Activated T-cell treated with anti-CD3 and anti-CD28 coated beads, Interleukin-2, amount 50 U/mL, for 24 hours (primary cell): ENCODE data around the gene ACOX3.

ENCODE experiments used
- DNase-seq: peaks from one replicate; pipeline ENCODE4 v3.0.0-alpha.2; 2020
- H3K27ac Mint-ChIP-seq: 2 replicates; pipeline ENCODE4 v1.8.0; 2020; ENCODE audit warnings: mild to moderate bottlenecking, mixed read lengths
- H3K27me3 Mint-ChIP-seq: 2 replicates; pipeline ENCODE4 v1.8.0; 2020; ENCODE audit warnings: mixed read lengths
- H3K36me3 Mint-ChIP-seq: 2 replicates; pipeline ENCODE4 v1.8.0; 2020; ENCODE audit warnings: low read depth, mixed read lengths
- H3K4me1 Mint-ChIP-seq: 2 replicates; pipeline ENCODE4 v1.8.0; 2020; ENCODE audit warnings: low read depth, mixed read lengths
- H3K4me3 Mint-ChIP-seq: 2 replicates; pipeline ENCODE4 v1.8.0; 2020; ENCODE audit warnings: mild to moderate bottlenecking, moderate library complexity, mixed read lengths
- H3K9me3 Mint-ChIP-seq: 2 replicates; pipeline ENCODE4 v1.8.0; 2020; ENCODE audit warnings: mixed read lengths

The ACOX3 gene

GRCh38 chr4:8398347-8398746 lies 42.2 kb downstream of the ACOX3 start:
- Mint-ChIP-seq H3K27me3 (no peaks in the 10 kb centered on the region), H3K4me3 (no peak overlapping the region), H3K4me1 (peaks cover 5% of the 10 kb centered on the region), H3K27ac (peak overlapping the region; percentile 24), H3K36me3 (peaks cover 65% of the 10 kb centered on the region), H3K9me3 (no peaks in the 10 kb centered on the region)
- DNase-seq = no peak

- H3K9me3 Mint-ChIP-seq = no peaks in the 10 kb centered on the region
- peaks cover 71% of the 10 kb centered on the region for H3K36me3 Mint-ChIP-seq
- DNase-seq = no peak
- no peak overlapping the region for H3K4me3 Mint-ChIP-seq
- no peaks in the 10 kb centered on the region for H3K27me3 Mint-ChIP-seq
- peaks cover 9% of the 10 kb centered on the region for H3K4me1 Mint-ChIP-seq
- no peak overlapping the region for H3K27ac Mint-ChIP-seq
Measured at GRCh38 chr4:8396762-8397406, 43.6 kb downstream of the ACOX3 start.

DNA sequence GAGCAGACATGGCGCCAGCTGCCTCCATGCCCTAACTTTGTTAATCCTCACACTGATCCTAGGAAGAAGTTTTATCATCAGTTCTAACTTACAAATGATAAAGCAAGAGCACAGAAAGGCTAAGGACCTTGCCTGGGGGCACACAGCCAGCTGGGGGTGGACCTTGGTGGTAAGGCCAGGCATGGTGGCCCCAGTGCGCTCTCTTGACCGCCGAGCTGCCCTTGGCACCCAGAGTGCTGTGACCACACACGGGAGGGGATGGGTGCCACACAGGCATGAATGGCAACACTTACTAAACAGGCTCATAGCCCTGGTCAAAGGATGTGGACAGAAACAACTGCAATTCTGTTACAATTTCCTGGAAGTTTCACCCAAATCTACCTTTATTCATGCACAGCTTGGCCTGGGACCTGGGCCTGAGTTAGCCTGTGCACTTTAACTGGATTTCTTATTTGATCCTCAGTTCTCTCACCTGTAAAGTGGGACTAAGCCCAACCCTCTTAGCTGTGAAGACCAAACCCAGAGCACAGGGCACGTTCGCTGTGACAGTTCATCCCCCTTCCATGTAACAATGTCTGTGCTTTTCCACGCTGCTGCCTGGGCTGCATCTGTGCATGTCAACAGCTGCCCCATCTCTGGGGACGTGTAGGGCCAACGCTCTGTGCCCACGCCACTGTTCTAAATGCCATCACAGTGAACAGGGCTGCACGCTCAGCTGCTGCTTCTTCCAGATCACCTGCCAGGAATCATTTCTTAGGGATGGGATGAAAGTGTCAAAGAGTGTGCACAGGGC lies 44.8 kb downstream of the ACOX3 start:
- no peak overlapping the region for H3K27ac Mint-ChIP-seq
- H3K4me1 Mint-ChIP-seq = peaks cover 12% of the 10 kb centered on the region
- no peaks in the 10 kb centered on the region for H3K9me3 Mint-ChIP-seq
- H3K27me3 Mint-ChIP-seq = no peaks in the 10 kb centered on the region
- no peak overlapping the region for H3K4me3 Mint-ChIP-seq
- DNase-seq = no peak
- peaks cover 79% of the 10 kb centered on the region for H3K36me3 Mint-ChIP-seq

GRCh38 chr4:8394806-8395205 lies 45.7 kb downstream of the ACOX3 start:
- H3K4me3 Mint-ChIP-seq = no peak overlapping the region
- H3K4me1 Mint-ChIP-seq = peaks cover 12% of the 10 kb centered on the region
- DNase-seq = no peak
- no peak overlapping the region for H3K27ac Mint-ChIP-seq
- no peaks in the 10 kb centered on the region for H3K27me3 Mint-ChIP-seq
- H3K9me3 Mint-ChIP-seq = no peaks in the 10 kb centered on the region
- peaks cover 81% of the 10 kb centered on the region for H3K36me3 Mint-ChIP-seq

DNA sequence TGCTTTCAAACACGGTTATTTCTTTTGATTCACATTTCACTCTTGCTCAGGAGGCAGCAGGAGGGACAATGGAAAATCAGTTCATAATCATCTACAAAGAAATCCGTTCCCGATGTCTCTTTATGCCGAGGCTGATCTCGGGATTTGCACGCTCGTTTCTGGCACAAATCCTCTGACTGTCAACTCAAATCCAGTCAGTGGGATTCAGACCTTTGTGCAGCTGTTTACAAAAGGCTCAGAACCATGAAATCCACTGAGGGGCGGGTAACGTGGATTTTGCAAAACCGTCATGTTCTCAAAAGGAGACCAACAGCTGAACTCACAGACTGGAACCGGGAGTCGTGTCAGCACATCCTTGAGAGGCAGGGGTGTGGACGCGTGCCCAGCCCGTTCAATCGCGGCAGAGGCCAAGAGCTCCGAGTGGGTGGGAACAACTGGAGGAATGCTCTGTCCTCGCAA lies 46.4 kb downstream of the ACOX3 start:
- Mint-ChIP-seq H3K4me1 (peaks cover 12% of the 10 kb centered on the region), H3K36me3 (peaks cover 82% of the 10 kb centered on the region), H3K27ac (no peak overlapping the region), H3K9me3 (no peaks in the 10 kb centered on the region), H3K4me3 (no peak overlapping the region), H3K27me3 (no peaks in the 10 kb centered on the region)
- DNase-seq = no peak

DNA sequence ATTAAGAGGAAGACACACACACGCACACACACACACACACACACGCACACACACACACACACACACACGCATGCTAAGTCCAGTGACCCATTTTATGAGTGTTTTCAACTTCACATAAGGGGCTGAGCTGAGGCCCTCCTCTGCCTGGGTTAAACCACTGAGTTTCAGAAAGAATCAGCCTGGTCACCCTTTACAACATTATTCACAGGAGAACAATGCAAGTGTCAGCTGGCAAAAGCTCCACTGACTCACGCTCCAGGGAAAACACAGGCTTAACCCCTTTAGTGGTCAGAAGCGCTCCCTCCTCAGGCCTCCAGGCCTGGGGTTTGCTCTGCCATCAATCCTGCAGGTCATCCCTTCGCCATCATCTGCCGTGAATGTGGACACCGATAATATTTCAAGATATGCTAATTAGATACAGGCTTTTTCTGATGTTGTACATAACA lies 46.9 kb downstream of the ACOX3 start:
- H3K27ac Mint-ChIP-seq = no peak overlapping the region
- no peak overlapping the region for H3K4me3 Mint-ChIP-seq
- H3K27me3 Mint-ChIP-seq = no peaks in the 10 kb centered on the region
- H3K9me3 Mint-ChIP-seq = no peaks in the 10 kb centered on the region
- H3K36me3 Mint-ChIP-seq = peaks cover 82% of the 10 kb centered on the region
- H3K4me1 Mint-ChIP-seq = peaks cover 12% of the 10 kb centered on the region
- DNase-seq = no peak

- H3K27me3 Mint-ChIP-seq = no peaks in the 10 kb centered on the region
- peaks cover 12% of the 10 kb centered on the region for H3K4me1 Mint-ChIP-seq
- no peaks in the 10 kb centered on the region for H3K9me3 Mint-ChIP-seq
- no peak overlapping the region for H3K27ac Mint-ChIP-seq
- no peak for DNase-seq
- H3K36me3 Mint-ChIP-seq = peaks cover 85% of the 10 kb centered on the region
- no peak overlapping the region for H3K4me3 Mint-ChIP-seq
Measured at GRCh38 chr4:8392591-8393190, 47.8 kb downstream of the ACOX3 start.

GRCh38 chr4:8391972-8392371 lies 48.6 kb downstream of the ACOX3 start:
- H3K36me3 Mint-ChIP-seq = peaks cover 85% of the 10 kb centered on the region
- no peak overlapping the region for H3K4me3 Mint-ChIP-seq
- peaks cover 12% of the 10 kb centered on the region for H3K4me1 Mint-ChIP-seq
- no peaks in the 10 kb centered on the region for H3K9me3 Mint-ChIP-seq
- H3K27ac Mint-ChIP-seq = peak overlapping the region; percentile 33
- H3K27me3 Mint-ChIP-seq = no peaks in the 10 kb centered on the region
- DNase-seq = no peak

GRCh38 chr4:8391071-8391470 lies 49.5 kb downstream of the ACOX3 start:
- H3K27ac Mint-ChIP-seq = no peak overlapping the region
- H3K27me3 Mint-ChIP-seq = no peaks in the 10 kb centered on the region
- DNase-seq = no peak
- no peaks in the 10 kb centered on the region for H3K9me3 Mint-ChIP-seq
- H3K36me3 Mint-ChIP-seq = peaks cover 87% of the 10 kb centered on the region
- no peak overlapping the region for H3K4me3 Mint-ChIP-seq
- peaks cover 12% of the 10 kb centered on the region for H3K4me1 Mint-ChIP-seq

GRCh38 chr4:8390577-8390976 lies 49.9 kb downstream of the ACOX3 start:
- H3K4me1 Mint-ChIP-seq = peaks cover 12% of the 10 kb centered on the region
- no peaks in the 10 kb centered on the region for H3K27me3 Mint-ChIP-seq
- H3K4me3 Mint-ChIP-seq = no peak overlapping the region
- no peaks in the 10 kb centered on the region for H3K9me3 Mint-ChIP-seq
- H3K36me3 Mint-ChIP-seq = peaks cover 86% of the 10 kb centered on the region
- DNase-seq = no peak
- no peak overlapping the region for H3K27ac Mint-ChIP-seq

- H3K4me1 Mint-ChIP-seq = peaks cover 7% of the 10 kb centered on the region
- H3K27me3 Mint-ChIP-seq = no peaks in the 10 kb centered on the region
- no peaks in the 10 kb centered on the region for H3K9me3 Mint-ChIP-seq
- no peak overlapping the region for H3K4me3 Mint-ChIP-seq
- DNase-seq = no peak
- peaks cover 89% of the 10 kb centered on the region for H3K36me3 Mint-ChIP-seq
- H3K27ac Mint-ChIP-seq = no peak overlapping the region
Measured at GRCh38 chr4:8388528-8388870, 52.0 kb downstream of the ACOX3 start.

- no peaks in the 10 kb centered on the region for H3K9me3 Mint-ChIP-seq
- H3K27me3 Mint-ChIP-seq = no peaks in the 10 kb centered on the region
- peaks cover 85% of the 10 kb centered on the region for H3K36me3 Mint-ChIP-seq
- no peak for DNase-seq
- H3K4me3 Mint-ChIP-seq = no peak overlapping the region
- H3K4me1 Mint-ChIP-seq = peaks cover 7% of the 10 kb centered on the region
- H3K27ac Mint-ChIP-seq = no peak overlapping the region
Measured at GRCh38 chr4:8387615-8388527, 52.7 kb downstream of the ACOX3 start.

DNA sequence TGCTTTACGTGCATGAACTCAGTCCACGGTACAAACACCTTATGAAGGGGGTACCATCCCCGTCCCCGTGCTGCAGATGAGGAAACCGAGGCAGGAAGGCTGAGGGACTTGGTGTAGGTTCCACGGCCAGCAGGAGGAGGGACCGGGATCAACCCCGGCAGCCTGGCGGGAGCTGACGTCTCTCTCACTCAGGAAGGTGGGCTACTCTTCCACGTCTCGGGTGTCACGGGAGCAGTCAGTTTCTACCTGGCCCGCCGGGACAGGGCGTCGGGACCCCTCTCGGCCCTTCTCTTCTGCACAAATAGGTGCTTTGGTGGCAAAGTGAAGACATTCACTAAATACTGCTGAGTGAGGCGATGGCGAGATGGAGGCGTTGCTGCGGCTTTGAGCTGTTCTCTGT lies 53.3 kb downstream of the ACOX3 start:
- Mint-ChIP-seq H3K36me3 (peaks cover 78% of the 10 kb centered on the region), H3K27me3 (no peaks in the 10 kb centered on the region), H3K9me3 (no peaks in the 10 kb centered on the region), H3K4me3 (no peak overlapping the region), H3K27ac (no peak overlapping the region), H3K4me1 (peaks cover 6% of the 10 kb centered on the region)
- no peak for DNase-seq

- no peak for DNase-seq
- Mint-ChIP-seq H3K27me3 (no peaks in the 10 kb centered on the region), H3K36me3 (peaks cover 73% of the 10 kb centered on the region), H3K9me3 (no peaks in the 10 kb centered on the region), H3K4me1 (peaks cover 1% of the 10 kb centered on the region), H3K4me3 (no peak overlapping the region), H3K27ac (no peak overlapping the region)
Measured at GRCh38 chr4:8386731-8387130, 53.8 kb downstream of the ACOX3 start.
